Hypothalamus (tissue), 51 donors: ENCODE data around the gene CIT.

ENCODE experiments used
- DNase-seq, 51 donors: peaks; one replicate each; lab custom pipeline; 2025; lab: John Stamatoyannopoulos, UW

Gene CIT

DNA sequence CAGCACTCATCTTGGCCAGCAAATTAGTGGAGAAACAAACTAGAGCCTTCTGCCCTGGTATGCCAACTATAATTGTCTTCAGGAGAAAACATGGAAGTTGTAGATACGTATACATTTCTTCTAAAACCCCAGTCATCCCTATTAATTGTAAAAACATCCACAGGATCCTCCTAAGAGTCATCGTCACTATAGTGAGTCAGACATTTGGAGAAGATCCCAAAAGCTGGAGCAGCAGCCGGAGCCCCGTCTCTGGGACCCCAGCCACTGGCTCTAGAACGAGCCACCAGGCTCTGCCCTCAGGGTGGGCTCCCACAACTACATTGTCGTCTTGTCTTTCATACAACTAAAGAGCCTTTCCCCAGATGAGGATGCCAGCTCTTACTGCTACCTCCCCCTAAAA, 193.7 kb downstream of the CIT start:
- DNase-seq = no peak

DNA sequence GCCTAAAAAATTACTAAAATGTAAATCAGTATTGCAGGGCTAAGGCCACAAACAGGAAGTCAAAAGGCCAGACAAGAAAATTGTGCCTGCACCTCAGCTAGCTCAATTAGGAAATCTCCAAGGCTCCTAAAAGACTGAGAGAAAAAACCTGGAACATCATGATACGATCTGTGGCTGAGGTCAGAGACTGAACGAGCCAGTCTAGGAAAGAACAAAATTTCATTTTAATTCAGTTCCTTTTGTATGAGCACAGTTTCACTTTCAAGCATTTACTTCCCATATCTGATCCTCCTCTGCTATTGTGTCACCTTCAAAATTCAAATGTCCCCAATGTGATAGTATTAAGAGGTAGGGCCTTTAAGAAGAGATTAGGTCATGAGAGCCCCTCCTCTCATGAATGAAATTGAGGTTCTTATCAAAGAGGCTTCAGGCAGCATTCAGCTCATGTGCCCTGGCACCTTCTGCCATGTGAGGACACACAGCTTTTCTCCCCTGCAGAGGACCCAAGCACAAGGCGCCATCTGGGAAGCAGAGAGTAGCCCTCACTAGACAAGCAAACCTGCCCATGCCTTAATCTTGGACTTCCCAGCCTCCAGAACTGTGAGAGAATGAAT, 194.4 kb downstream of the CIT start:
- DNase-seq = peak in 1 of 51 donors; percentile 5

DNA sequence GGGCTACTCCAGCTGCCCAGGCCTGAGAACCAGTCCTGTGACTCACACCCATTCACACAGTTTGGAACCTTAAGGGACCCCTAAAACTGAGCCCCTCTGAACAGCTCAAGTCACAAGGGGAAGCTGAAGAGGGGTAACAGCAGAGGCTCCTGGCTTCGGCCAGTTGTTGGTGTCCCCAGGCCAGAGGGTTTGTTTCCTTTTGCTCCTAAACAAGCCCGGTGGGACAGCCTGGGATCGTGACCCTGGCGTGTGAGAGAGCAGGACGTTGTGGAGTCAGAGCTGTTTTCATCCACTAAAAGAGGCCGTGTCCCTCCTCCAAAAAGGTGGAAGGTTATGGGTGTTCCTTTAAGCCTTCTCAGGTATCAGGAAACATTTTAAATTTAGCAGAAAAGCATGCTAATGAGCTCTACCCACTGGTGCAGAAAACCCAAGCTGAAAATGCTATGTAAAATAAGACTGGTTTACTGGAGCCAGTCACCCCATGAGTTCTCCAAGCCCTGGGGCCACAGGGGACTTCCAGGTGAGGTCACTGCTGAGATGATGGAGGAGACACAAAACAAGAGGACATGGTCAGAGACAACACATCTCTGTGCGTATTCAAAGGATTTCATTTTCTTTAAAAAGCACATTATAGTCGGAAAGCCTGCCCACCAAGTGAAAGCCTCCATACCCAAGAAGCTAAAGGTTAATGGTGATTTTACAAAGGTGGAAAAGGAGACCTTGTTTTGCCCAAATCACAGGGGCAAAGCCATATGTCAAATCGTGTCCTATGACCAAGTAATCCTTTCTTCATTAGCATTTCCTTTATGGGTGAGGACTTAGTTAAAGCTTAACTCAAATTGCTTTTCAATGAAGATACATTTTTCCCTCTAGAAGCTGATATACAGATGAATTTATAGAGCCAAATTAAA, 195.1 kb downstream of the CIT start:
- DNase-seq = no peak

DNA sequence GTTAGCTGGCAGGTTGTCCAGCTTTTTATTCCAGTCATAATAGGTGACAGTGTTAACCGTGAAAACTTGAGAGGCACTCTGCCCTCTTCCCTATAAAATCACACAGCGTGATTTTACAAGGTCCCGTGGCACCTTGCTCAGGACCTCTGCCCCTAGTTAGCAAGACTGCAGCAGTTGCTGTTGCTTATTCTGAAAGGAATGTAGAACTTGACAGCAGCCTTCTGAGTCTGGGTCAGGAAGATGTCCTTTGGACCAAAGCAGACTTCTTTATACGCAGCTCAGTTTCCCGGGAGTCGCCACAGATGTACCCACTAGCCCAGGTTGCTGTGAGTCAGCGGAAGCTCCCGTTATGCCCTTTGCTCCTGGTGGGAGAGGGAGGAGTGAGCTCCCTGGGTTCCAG, 196.0 kb downstream of the CIT start:
- no peak for DNase-seq

DNA sequence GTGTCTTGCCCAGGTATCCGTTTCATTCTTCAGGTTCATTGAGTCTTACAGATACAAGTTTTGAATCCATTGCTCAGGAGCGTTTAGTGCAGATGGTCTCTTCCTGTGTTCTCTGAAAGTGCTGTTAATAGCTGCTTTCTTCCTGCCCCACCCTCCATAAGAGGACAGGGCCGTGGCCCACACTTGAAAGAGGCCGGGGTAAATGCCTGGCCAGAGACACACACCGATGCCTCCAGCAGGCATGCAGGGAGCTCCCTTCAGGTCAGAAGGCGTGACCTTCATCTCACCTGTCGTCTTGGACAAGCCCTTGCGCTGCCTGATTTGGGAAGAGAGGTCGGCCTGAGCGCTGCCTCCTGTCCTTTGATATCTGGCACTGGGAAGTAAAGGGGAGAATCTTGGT, 197.6 kb downstream of the CIT start:
- DNase-seq = no peak

DNA sequence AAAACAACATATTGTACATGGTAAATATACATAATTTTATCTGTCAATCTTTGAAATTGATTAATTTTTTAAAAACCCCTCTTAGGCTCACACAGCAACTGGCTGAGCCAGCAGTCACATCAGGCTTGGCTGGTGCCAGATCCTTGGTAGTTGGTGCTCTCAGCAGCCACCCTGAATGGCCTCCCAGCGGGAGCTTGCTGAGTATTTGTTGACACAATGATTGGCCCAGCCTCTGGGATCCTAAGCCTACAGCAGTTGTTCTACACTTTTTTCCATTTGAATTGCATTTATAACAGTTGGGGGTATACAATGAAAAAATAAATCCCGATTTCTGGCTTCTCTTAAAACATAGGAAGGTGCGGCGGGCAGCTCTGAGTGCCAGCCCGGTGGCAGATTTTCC, 198.0 kb downstream of the CIT start:
- no peak for DNase-seq

DNA sequence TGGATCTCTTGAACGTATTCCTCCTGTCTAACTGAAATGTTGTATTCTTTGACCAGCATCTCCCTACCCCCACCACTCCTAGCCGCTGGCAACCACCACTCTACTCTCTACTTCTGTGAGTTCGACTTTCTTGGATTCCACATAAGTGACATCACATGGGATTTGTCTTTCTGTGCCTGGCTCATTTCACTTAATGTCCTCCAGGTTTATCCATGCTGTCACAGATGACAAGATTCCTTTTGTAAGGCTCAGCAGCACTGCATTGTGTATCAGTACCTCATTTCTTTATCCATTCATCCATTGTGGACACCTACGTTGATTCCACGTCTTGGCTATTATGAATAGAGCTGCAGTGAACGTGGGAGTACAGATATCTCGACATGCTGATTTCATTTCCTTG, 198.7 kb downstream of the CIT start:
- DNase-seq = no peak

DNA sequence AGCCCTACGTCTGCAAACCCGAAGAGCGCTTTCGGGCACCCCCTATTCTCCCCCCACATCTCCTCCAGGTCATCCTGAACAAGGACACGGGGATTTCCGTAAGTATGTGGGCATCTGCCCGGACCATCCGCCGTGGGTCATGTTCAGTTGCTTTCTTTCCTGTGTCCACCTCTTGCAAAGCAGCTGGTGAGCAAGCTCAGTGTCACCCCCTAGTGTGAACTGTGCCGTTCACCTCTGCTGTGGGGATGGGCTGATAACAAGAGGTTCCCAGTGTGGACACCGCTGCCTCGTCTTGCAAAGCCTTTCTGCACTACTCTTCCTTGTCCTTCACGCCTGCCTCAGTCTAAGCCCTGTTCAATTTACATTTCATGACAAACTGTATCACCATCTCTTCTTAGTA, 200.5 kb downstream of the CIT start:
- no peak for DNase-seq

DNA sequence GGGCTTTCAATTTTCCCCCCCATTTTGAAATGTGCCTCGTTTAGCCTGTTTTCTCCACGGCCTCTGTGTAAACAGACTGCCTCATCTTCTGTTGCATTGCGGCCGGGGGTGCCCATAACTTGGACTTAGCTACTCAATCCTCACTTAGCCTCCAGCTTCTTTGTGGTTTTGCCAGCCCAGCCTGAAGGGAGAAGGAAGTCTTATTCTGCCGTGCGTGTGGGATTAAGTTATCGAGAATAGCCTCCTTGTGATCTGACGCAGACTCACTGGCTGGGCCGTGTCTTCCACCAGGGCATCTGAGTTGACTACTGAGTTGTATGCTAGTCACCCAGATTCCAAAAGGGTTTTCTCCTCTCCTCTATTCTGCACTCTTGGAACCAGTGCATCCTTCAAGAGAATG, 201.1 kb downstream of the CIT start:
- peak in 1 of 51 donors; percentile 10 for DNase-seq

DNA sequence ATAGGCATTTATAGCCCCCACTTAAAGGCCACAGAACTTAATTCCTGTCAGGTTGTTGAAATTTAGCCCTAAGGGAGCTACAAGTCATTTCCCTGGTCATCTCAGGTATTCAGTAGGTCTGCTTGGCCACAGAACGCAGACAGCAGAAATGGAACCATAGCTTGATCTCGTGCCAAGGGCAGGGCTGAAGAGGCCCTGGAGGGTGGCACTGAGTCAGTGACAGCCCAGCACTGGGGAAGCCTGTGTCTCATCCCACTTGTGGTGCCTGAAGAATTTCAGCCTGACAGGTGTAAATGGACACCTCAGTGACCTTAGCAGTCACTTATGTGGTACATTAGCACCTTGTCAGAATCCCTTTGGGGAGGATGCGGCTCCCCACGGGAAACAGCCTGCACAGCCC, 202.6 kb downstream of the CIT start:
- no peak for DNase-seq

DNA sequence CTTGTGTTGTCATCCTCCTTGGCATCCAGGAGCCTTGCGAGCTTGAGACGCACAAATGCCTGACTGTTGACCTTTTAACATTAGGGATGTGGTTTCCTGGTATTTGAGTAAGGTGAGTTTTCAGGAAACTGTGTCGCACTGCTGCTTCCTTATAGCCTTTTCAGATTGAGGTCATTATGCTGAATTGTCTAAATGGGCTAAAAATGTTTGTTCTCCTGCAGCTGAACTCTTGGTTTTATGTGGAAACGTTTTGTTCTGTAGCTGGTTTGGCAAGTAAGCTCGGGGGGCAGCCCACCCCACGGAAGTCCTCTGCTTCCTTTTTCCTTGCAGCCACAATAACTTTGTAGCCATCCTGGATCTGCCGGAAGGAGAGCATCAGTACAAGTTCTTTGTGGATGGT, 203.5 kb downstream of the CIT start:
- peak in 1 of 51 donors; percentile 3 for DNase-seq

DNA sequence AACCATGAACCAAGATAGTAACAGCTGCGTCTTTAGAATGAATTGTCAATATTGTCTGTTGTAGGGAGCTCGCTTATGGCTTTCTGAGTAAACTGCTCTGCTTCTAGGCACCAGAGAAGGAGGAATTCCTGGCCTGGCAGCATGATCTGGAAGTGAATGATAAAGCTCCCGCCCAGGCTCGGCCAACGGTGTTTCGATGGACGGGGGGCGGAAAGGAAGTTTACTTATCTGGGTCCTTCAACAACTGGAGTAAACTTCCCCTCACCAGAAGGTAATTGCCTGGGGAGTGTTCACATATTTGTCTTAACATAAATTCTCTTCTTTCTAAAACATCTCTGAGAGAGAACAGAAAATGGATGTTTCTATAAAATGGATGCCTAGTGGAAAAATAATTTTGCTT, 204.9 kb downstream of the CIT start:
- no peak for DNase-seq

DNA sequence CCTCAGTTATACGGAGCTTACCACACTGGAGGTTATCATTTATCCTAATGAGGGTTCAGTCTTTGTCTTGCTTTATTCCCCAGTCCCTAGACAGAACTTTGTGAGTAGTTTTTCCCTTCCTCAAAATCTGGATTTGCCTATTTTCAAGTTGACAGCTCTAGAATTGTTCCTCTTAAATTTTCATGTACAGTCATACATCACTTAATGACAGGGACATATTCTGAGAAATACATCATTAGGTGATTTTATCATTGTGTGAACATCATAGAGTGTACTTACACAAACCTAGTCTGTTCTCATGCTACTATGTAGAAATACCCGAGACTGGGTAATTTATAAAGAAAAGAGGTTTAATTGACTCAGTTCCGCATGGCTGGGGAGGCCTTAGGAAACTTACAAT, 206.1 kb downstream of the CIT start:
- no peak for DNase-seq

DNA sequence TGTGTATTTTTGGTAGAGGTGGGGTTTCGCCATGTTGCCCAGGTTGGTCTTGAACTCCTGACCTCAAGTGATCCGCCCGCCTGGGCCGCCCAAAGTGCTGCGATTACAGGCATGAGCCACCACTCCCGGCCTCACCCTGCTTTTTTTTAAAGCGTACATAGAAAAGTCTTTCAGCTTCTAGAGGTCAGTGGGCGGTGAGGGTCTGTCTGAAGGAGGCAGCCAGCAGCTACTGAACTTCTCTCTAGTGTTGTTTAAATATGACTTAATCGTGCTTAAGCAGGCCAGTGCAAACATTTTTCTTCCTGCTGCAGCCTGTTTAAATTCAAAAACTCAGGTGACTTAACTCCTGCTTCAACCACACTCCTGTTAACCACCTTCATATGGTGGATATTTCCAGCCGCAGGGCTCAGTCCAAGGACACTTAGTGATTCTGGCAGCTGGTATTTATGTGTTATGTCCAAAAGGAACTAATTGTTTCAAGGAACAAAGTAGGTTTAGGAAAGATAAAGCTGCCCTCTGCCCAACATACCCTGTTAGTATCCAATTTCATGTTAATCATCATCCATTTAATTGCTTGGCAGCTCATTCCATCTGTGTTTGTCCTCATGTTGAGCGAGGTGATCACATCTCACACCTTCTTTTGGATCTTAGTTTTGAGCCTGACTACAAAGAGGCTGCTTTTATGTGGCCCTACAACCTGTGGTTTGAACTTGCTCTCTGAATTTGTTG, 207.2 kb downstream of the CIT start:
- DNase-seq = no peak

DNA sequence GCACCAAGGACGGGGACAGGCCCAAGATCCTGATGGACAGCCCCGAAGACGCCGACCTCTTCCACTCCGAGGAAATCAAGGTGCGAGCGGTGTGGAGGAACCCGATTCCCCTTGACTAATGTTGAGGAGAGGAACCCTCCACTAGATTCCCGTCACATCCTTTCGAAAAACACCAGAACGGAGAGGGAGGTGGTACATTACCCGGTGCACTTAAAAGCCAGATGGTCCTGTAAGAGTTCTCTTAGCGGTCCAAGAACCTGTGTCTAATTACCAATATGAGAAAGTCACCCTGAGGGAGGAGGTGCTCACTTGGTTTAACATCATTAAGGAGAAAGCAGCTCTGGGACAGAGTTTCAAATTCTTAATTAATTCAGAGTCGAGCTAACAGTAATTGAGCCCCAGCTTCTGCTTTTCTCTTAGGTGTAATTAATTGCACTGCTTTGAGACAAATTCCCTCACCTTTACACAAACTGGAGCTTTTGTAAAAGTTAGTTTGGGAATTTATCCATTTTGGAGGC, 208.7 kb downstream of the CIT start:
- no peak for DNase-seq

DNA sequence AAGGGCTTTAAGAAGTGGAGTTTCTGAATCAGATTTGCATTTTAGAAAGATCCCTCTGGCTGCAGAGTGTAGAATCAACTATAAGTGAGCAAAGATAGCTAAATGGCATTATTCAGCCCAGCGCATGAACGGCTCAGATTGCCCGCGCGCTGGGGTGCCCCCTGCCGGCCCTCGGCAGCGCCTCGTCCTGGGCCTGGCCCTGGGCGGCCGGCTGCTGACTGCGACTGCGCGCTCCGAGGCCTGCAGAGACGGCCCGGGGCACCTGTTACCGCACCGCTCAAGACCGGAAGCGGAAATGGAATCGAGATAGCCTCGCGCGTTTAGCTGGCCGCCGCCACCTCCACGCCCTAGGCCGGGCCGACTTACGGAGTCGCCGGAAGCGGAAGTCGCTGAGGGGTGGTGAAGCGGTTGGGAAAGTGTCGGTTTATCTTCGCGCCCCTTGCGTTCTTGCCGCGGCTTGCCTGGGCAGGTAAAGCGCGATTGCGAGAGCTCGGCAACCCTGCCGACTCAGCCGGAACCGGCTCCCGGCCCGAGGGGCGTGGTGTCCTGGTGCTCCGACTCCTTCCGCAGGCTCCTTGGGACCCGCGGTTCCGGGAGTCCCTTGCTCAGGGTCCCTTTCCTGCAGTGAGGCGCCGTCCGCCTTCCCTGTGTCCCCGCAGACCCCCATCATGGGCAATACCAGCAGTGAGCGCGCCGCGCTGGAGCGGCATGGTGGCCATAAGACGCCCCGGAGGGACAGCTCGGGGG, 209.4 kb downstream of the CIT start, which contains the start of gene PRKAB1:
Gene PRKAB1, plus strand, starts transcription at position 557 of the 747 bp plus-strand sequence. Its CDS starts 112 bp downstream, at position 669.
- peak; percentile 40 to 98 (median 92) for DNase-seq

DNA sequence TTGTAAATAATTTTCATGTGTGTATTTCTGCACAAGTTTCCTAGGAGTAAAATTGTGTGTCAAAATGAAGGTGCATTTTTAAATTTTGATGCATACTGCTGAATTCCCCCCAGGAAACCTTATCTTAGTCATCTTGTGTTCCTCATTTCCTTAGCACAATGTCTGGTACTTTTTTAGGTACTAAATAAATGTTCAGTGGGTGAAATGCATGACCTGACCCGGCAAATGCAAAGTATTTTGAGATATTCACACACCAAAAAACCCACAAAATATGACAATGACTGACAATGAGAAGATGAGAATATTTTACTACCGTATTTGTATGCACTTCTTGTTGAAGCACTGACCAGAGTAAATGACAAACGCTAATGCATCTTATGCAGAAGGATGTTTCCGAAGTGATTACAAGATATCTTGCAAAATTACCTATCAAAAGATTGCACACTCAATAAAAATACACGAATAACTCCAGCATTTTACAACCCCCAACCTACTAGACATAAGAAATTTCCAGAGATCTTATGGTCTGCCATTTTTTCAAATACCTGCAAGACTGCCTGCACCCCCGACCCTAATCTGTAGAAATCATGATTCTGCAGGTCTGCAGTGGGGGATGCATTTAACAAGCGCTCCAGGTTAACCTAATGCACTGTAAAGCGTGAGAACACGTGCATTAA, 210.1 kb downstream of the CIT start:
- no peak for DNase-seq

DNA sequence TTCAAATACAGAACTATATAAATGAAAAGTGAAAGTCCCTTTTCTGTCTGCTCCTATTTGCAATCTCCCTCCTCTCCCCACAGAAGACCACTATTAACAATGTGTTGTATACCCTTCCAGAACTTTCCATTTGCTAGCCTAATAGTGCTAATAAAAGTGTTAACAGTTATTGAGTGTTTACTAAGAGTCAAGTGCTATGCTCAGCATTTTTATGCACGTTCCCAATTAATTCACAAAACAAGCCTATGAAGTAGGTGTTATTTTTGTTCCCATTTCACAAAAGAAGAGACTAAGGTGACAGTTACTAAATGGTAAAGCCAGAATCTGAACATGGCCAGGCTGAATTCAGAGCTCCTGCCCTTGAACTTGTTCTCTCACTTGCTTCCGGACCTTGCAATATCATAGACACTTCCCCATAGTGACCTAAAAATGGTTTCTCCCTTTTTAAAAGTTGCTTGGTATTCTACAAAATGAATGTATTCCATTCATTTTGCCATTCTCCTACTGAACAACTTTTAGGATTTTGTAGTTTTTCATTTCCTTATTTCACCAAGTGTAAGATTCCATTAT, 210.8 kb downstream of the CIT start:
- DNase-seq = no peak

DNA sequence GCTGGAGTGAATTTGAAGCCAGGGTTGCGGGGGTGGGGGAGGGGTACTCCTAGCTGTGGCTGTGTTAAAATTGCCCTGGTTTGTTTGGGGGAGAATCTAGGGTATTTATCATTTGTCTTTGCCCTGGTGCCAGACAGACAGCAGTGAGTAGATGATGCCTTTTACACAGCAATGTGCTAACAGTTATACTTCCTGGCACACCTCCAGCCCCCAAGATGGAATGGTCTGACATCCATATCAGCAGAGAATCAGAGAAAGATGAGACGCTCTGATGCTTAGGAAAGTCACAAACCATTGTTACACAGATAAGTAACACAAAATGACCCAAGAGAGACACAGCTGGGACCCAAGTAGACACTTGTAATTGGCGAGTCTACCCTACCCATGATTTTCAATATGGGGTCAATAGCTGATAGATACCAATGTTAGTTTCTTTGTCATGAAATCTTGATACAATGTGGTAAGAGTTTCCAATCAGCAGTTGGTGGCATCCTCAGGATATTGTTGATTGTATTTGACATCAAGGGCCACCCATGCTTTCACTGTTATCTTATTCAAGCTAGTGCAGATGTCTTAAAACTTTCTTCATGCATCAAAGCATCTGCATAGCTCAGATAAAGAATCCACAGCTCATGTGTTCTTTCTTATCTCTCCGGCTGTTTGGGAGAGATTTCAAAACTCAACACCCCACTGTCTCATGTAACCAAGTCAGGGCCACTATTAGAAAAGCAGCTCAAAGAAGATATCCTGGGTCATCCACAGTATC, 211.8 kb downstream of the CIT start:
- no peak for DNase-seq
